Activated CD8-positive, alpha-beta memory T cell treated with anti-CD3 and anti-CD28 coated beads, Interleukin-2, amount 50 U/mL, for 48 hours (primary cell): ENCODE data around the gene SPATS2.
"Not testable (repeated sequence)": the region's sequence is repeated elsewhere in the genome, so short reads cannot be mapped to it uniquely, and the experiment has no call there.

Experiments used
- DNase-seq: peaks from one replicate; pipeline ENCODE4 v3.0.0-alpha.2; 2020

Gene SPATS2

DNA sequence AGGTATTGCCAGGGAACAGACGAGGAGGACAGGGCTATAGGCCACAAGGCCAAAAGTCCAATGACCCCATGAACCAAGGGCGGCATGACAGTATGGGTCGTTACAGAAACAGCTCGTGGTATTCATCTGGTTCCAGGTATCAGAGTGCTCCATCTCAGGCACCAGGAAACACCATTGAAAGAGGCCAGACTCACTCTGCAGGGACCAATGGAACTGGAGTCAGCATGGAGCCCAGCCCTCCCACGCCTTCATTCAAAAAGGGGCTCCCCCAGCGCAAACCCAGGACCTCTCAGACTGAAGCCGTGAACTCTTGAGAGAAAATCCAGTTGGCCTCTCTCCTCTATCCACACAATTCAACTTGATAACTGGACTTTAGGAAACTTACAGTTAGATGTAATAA is 158.7 kb downstream of the SPATS2 start:
- DNase-seq: no peak

DNA sequence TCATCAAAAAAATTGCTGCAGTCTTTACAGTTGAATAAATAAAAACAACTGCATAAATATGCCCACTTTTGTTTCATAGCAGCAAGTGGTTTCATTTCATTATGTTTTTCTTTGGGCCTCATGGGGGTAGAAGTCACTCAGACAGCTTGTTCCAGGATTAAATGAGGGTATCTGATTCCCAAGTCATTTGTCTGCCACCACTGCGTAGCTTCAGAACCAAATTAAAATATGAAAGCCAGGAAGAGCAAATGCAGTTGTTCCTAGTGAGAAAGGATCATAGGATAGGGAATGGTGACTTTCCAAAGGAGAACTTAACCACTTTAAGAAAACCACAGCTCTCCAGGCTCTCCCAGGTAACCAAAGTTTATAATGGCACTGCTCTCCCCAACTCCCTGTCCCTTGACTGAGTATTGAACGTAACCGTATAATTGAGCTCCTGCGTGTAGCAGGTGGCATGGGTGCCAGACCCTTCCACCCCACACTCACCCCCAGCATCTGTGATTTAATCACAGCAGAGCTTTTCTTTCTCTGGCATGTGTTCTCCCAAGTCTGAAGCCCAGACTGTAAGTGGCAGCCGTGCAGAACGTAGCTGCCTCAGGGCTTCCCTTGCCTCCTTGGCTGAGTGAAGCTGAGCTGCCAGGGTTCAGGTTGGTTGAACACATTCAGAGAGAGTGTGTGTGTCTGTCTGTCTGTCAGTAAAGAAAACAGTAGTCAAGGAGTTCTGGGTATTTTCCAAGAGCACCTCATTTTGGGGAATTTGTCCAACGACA is 160.3 kb downstream of the SPATS2 start:
- DNase-seq: no peak

DNA sequence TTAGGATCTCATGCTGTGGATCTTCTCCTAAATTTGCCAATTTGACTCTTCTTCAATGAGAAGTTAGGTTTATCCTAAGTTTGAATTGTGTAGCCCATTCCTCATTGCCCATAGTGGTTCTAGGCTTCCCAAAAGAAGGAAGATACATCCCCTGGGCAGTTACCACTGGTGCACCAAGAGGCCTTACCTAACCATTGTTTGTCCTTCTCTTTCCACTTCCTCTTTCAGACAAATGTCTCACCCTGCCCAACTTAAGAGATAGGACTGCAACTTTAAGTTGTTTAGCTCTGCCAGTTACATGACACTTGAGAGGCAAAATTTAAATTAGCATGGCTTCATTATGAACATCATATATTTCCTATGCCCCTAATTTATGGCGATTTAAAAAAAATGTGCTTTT is 162.2 kb downstream of the SPATS2 start:
- DNase-seq: no peak

DNA sequence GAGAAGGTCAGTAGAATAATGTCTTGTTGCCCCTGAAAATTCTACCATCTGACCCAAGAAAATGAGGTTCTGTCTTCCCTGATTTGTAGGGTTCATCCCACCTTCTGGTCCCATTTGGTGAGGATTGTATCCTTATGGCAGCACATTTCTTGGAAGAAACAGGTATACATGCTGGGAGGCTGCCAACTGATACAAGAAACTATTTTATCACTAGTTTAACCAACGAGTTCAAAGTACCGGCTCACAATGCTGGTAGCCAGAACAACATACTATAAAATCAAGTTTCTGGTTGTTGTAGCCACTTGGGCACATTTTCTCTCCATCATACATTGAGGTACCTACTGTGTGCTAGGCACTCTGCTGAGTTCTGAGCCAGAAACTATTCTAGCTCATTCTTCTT is 164.5 kb downstream of the SPATS2 start:
- DNase-seq: no peak

DNA sequence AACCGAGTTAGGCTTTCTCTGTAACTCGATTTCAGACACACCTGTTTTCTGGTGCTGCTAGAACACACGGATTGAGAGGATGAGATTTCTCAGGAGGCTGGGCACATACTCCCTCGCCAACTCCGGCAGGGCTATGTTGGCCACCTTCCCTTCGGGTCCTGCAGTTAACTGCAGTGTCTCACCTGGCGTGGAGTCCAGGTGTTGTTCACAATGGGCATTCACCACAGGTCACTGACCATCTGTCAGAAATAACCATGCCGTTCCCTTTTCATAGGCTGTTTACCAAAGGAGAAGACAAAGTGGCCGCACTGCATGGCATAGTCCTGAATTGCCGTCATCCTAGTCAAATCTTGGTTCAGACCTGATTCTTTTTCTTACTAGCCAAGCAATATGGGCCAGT is 166.1 kb downstream of the SPATS2 start:
- DNase-seq: no peak

GRCh38 chr12:49534122-49534521 is 166.9 kb downstream of the SPATS2 start:
- not testable (repeated sequence) for DNase-seq

- no peak for DNase-seq
Observed at GRCh38 chr12:49534731-49535278, 167.5 kb downstream of the SPATS2 start.

- no peak for DNase-seq
Observed at GRCh38 chr12:49535921-49536525, 168.8 kb downstream of the SPATS2 start.

- DNase-seq: no peak
Observed at GRCh38 chr12:49536526-49537071, 169.3 kb downstream of the SPATS2 start.

DNA sequence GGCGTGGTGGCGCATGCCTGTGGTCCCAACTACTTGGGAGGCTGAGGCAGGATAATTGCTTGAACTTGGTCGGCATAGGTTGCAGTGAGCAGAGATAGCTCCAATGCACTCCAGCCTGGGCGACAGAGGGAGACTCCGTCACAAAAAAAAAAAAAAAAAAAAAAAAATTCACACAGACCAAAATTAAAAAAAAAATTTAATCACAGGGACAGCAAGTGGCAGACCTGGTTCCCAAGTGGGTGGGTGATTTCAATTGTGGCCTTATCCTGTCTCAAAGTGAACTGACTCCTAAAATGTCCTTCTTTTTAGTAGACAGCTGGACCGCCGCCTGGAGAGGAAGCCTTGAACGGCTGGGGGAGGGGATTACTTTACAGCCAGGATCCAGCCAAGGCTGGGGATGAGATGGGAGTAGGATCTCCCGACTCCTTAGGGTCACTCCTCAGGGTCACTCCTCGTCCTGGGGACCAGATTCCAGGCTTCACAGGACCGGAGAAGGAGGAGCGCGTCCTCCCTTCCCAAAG is 170.0 kb downstream of the SPATS2 start:
- no peak for DNase-seq

DNA sequence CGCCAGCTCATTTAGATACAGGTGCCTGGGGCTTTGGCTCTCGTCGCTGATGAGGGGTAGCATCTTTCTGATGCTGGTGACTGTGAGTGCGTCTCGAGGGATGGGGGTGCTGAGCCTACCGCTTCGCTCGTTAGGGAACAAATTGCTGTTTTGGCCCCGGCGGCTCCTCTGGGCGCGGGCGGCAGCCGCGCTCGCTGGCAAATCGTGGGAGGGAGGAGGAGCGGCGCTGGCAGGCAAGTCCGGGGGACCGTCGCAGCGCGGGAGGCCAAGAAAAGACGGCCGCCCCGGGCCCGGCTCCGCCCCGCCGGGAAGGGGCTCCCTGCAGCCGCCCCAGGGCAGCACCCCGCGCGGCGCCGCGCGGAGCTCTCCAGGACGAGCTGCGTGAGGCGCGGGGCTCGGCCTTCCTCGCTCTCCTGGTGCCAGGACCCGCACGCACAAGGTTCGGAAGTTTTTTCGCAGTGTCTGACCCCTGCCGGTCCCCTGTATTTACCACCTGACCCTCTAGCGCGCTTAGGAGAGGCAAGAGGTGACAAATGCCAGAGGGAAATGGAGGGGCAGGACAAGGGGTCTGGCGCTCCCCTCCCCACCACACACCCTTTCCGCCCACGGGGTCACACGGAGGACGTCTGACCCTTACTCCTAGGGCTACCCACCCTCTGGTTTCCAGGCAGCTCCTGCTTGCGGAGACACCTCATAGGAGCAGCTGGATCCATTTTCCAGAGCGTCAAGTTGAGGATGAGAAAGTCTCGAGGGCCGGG is 170.7 kb downstream of the SPATS2 start:
- peak; percentile 68 for DNase-seq

DNA sequence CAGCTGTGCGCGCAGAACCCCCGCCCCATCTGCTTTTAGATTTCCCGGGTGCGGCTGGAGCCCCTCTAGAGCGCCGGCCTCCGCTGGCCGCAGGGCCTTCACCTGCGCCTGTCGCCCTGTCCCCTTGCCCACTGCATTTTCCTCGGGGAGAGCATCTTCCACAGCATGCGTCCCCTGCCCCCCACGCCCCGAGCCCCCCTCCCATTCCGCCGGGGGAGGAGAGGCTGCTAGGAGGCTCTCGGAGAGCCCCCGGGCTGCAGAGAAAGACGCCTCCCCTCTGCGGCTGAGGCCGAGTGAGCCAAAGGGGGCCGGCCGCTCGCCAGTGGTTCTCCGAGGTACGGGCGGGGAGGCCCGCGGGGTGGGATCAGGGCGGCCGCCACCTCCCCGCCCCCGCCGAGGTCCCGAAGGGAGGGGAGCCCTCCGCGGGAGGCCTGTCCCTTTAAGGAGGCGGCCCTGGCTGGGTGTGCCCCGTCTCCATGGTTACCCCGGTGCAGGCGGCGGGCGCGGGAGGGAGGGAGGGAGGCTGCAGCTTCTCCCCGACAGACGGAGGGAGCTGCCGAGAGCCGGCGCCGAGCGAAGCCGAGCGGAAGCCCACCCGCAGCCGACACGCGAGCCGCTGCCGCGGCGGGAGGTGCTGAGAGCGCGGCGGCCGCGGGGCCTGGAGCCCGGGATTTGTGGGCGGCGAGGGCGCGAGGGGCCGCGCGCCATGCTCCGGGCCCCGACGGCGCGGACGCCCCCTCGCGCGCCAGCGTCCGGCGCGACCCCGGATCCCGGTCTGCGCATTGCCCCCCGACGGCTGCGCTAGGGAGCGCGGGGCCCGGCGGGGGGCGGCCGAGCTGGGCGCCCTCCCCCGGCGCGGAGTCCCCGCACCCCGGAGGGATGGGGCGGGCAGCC is 171.5 kb downstream of the SPATS2 start, which contains the start of gene KCNH3:
KCNH3 (plus strand) TSS at position 521 of the 894 bp plus-strand sequence. CDS start 387 bp downstream, outside the sequence.
- peak; percentile 87 for DNase-seq

DNA sequence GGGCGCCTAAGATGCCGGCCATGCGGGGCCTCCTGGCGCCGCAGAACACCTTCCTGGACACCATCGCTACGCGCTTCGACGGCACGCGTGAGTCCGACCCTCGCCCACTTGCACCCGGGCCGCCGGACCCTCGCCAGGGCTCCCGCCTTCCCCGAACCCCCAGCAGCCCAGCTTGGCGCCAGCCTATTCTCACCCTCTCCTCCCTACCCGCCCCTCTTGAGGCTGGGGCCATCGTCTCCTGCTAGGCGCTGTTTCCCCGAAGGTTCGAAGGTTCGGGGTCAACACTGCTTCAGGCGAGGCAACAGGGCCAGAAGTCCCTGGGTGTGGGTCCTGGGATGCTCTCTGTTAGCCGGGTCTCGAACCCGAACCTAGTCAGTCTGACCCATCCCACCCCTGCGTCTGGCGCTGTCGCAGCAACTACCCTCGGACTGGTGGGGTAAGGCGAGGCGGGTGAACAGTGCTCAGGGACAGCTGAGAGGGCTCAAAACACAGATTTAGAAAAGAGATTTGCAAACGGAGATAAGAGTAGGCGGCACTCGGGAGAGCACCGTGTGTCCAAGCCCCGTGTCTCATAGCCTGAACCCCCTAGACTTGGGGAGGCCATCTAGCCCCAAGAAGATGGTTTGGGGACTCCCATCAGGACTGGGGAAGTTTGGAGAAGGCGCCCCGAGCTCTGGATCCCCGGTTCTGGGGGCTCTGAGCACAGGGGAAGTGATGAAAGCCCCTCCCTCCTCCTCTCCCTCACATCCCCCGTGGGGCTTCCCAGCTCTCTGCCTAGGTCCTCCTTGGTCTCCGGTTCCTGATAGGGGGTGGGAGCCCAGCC is 172.4 kb downstream of the SPATS2 start:
- DNase-seq: no peak

DNA sequence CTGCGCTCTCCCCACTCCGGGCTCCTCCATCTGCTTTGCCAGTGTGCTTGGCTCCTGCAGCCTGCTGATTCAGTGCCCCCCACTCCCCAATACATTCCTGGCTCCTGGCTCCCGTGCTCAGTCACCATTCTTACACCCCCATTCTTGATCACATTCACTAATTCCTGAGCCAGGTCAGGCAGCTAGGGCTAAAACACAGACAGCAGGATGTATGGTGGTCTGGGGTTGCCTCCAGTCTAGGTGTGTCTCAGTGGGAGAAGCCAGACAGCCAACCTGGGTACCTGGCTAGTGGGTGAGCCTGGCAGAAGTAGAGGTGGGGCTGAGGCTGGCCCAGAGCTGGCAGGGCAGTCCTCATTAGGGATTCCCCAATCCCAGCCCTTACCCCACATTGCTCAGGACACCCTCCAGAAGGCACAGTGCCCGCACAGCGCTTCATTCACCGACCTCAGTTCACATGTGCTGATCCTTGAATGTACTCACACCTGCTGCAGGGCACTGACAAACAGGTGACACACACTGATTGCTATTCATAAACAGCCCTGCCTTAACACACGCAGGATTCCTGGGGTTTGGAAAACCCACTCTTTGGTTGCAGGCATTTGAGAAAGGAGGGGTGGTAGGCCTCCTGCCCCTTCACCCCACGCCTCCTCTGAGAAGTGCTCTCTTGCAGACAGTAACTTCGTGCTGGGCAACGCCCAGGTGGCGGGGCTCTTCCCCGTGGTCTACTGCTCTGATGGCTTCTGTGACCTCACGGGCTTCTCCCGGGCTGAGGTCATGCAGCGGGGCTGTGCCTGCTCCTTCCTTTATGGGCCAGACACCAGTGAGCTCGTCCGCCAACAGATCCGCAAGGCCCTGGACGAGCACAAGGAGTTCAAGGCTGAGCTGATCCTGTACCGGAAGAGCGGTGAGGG is 173.2 kb downstream of the SPATS2 start:
- DNase-seq: no peak

- DNase-seq: no peak
Observed at GRCh38 chr12:49541140-49541861, 174.0 kb downstream of the SPATS2 start.

DNA sequence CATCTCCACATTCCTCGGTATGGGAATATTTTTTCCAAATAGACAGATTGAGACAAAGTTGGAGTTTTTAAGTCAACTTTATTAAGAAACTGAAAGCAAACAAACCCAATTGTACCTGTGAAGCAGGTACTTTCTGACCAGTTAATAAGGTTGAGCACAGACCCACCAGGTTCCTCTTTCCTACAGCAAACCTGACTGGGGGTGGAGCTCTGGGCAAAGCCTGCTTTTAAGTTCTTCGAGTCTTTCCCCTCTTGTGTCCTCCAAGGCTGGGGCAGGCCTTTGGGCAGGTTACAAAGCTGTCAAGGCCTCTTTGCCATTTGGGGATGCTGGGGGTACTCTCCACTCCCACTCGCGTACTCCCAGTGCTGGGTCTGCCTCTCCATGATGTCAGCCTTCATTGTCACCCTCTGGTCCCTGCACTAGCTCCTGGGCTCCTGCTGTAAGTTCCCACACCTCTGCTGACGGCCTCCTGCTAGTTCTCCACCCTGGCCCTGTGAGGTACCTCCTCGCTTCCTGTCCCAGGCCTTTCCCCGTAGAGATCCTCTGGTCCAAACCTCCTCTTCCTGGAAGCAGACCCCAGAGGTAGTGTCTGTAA is 174.7 kb downstream of the SPATS2 start:
- no peak for DNase-seq

GRCh38 chr12:49542592-49543160 is 175.4 kb downstream of the SPATS2 start:
- DNase-seq: no peak

DNA sequence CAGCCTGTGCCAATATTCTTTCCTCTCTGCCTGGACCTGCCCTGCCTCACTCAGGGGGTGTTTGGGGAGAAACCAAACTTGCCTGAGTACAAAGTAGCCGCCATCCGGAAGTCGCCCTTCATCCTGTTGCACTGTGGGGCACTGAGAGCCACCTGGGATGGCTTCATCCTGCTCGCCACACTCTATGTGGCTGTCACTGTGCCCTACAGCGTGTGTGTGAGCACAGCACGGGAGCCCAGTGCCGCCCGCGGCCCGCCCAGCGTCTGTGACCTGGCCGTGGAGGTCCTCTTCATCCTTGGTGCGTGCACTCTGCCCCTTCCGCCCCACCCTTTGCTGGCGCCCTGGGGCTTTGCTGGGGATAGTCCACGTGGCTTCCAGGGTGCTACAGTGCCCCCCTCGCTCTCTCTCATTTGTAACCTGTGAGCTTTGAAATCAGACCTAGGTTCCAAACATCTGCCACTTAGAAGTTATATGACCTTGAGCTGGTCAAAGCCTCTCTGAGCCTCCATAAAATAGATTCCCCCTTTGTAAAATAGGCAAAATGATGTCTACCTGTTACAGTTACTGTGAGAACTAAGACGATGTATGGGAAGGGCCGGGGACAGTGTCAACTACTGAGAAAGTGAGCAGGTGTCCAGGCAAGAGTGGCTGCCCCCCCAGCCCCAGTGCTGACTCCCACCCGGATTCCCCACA is 176.1 kb downstream of the SPATS2 start:
- DNase-seq: no peak
